Upper lobe of left lung (tissue), 6 donors: ENCODE data around the gene ARHGAP26. TPM values are rescaled to one million over a fixed set of nuclear protein-coding genes. Genes with fewer than 3 reads are reported as not detected.

Source experiments
- ATAC-seq, 2 donors: fragments of 200-7000 bp; cut with Tn5 transposase; one replicate each; pipeline ENCODE4 v1.9.1; 2022; ENCODE audit warnings: mild to moderate bottlenecking in 2 of 2, moderate library complexity in 2 of 2; ENCODE audit not compliant: low FRiP score in 2 of 2
- DNase-seq, 2 donors: peaks; one replicate each; pipeline ENCODE4 v3.0.0-alpha.2; 2019 to 2020
- H3K27ac ChIP-seq, 4 donors: fragments of 200-600 bp; sonication (generic); one replicate each; pipeline ENCODE4 v1.5.1; 2016 to 2019
- H3K27me3 ChIP-seq, 4 donors: fragments of 200-600 bp; sonication (generic); one replicate each; pipeline ENCODE4 v1.5.1; 2017 to 2019
- H3K36me3 ChIP-seq, 4 donors: fragments of 200-600 bp; sonication (generic); one replicate each; pipeline ENCODE4 v1.5.1; 2016 to 2019
- H3K4me1 ChIP-seq, 4 donors: fragments of 200-600 bp; sonication (generic); one replicate each; pipeline ENCODE4 v1.5.1; 2018 to 2019
- H3K4me3 ChIP-seq, 4 donors: fragments of 200-600 bp; sonication (generic); one replicate each; pipeline ENCODE4 v1.5.1; 2017 to 2019; ENCODE audit warnings: mild to moderate bottlenecking in 2 of 4, moderate library complexity in 1 of 4
- H3K9me3 ChIP-seq, 4 donors: fragments of 200-600 bp; sonication (generic); one replicate each; pipeline ENCODE4 v1.5.1; 2018 to 2019
- EP300 ChIP-seq, 4 donors: sonication (generic); formaldehyde crosslinking; IDR thresholded peaks; one replicate each; pipeline ENCODE4 v1.5.1; 2017; ENCODE audit warnings: antibody characterized with exemption in 4 of 4, control low read depth in 2 of 4
- POLR2A ChIP-seq, 4 donors: fragments of 450-650 bp; IDR thresholded peaks; one replicate each; pipeline ENCODE4 v1.5.1; 2016 to 2017; ENCODE audit warnings: antibody characterized with exemption in 4 of 4, mild to moderate bottlenecking in 2 of 4
- POLR2AphosphoS5 ChIP-seq, 2 donors: sonication (generic); formaldehyde crosslinking; IDR thresholded peaks; one replicate each; pipeline ENCODE4 v1.5.1; 2017; ENCODE audit warnings: antibody characterized with exemption in 2 of 2
- WGBS, 2 donors: methylation state at CpG; one replicate each; pipeline ENCODE4 v1.1.5; 2017 to 2018; 5-methylcytosine and 5-hydroxymethylcytosine counted together
- total RNA-seq, 6 donors: library from RNA; depleted of rRNA in 4 of 6; stranded (reverse); fragments of >200 nt in 4 of 6; gene quantifications; one replicate each; pipeline versions ENCODE4 v1.1.0 to v1.2.1, GENCODE V29; 2016 to 2021
- TF ChIP-seq, protein P1 (sequence below), 6 experiments: fragments of 450-650 bp in 4 of 6; fragments of 200-600 bp in 2 of 6; sonication (generic) in 2 of 6; IDR thresholded peaks; one replicate each; pipeline ENCODE4 v1.5.1; 2016 to 2019; ENCODE audit warnings: antibody characterized with exemption in 6 of 6
- donor health status: DM: no; HTN: no; CAD: no; lungs with moderate emphysema.
- donor health status: DM: no; HTN: yes; CAD: no; lungs with severe emphysema.

ARHGAP26 gene
- total RNA-seq, 6 donors from 2014 or later, result 34.9 to 90.1 (median 38.9) TPM

DNA sequence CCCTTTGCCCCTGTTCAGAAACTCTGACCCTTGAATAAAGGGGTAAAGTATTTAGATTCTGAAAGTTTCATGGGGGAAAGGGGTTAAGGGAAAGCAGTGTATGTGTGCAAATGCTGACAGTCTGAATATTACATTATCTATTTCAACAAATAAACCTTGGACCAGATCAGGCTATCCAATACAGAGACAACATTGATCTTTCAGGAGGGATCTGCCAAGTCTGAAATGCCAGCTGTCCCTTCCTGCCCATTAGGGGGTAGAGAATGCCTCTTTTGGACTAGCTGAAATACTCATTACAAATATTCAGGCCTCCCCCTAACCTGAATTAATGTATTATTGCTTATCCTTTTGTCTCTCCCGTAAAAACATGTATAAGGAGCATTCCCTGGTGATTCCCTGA is 413.8 kb downstream of the ARHGAP26 start:
- no peaks in the 10 kb centered on the region for H3K9me3 ChIP-seq
- H3K4me1 ChIP-seq, result peaks cover 20 to 43% (median 26%) of the 10 kb centered on the region in 4 donors
- no peaks in the 10 kb centered on the region for H3K27me3 ChIP-seq
- no peak for TF ChIP-seq EP300 (IDR thresholded peaks at IDR 0.05)
- TF ChIP-seq, protein P1, sequence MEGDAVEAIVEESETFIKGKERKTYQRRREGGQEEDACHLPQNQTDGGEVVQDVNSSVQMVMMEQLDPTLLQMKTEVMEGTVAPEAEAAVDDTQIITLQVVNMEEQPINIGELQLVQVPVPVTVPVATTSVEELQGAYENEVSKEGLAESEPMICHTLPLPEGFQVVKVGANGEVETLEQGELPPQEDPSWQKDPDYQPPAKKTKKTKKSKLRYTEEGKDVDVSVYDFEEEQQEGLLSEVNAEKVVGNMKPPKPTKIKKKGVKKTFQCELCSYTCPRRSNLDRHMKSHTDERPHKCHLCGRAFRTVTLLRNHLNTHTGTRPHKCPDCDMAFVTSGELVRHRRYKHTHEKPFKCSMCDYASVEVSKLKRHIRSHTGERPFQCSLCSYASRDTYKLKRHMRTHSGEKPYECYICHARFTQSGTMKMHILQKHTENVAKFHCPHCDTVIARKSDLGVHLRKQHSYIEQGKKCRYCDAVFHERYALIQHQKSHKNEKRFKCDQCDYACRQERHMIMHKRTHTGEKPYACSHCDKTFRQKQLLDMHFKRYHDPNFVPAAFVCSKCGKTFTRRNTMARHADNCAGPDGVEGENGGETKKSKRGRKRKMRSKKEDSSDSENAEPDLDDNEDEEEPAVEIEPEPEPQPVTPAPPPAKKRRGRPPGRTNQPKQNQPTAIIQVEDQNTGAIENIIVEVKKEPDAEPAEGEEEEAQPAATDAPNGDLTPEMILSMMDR (IDR thresholded peaks at IDR 0.05), result no peak
- no peak for TF ChIP-seq POLR2A (IDR thresholded peaks at IDR 0.05)
- no peak for TF ChIP-seq POLR2AphosphoS5 (IDR thresholded peaks at IDR 0.05)
- H3K4me3 ChIP-seq, result no peak overlapping the region
- no peak overlapping the region for H3K27ac ChIP-seq
- ATAC-seq (no peak), DNase-seq (no peak)
- no peaks in the 10 kb centered on the region for H3K36me3 ChIP-seq
- WGBS, 2 donors, result 94 to 100% methylated on average over 1 of the region's 1 CpG

DNA sequence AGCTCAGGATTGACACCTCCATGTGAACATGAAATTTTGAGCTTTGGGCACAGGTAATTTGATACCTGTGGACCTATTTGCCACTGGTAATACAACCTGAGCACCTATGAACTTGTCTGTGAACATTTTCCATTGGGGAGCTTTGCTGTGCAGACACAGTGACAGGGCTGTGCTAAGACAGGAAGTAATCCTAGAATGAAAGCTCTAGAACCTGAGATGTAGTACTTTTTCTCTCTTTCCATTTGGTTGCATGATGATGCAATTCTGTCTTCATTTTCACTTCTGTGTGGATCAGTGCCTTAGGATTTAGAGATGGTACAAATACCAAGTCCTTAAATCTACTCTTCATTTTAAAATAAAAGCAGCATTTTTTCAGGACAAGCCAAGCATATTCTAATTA is 416.4 kb downstream of the ARHGAP26 start:
- TF ChIP-seq POLR2AphosphoS5 (IDR thresholded peaks at IDR 0.05), result no peak
- no peak for DNase-seq
- Histone ChIP-seq H3K27ac (no peak overlapping the region), H3K36me3 (no peaks in the 10 kb centered on the region), H3K4me1 (peaks cover 10 to 23% (median 18%) of the 10 kb centered on the region in 4 donors), H3K9me3 (peaks cover 0 to 11% (median 0%) of the 10 kb centered on the region in 4 donors), H3K4me3 (no peak overlapping the region), H3K27me3 (no peaks in the 10 kb centered on the region)
- no peak for ATAC-seq

DNA sequence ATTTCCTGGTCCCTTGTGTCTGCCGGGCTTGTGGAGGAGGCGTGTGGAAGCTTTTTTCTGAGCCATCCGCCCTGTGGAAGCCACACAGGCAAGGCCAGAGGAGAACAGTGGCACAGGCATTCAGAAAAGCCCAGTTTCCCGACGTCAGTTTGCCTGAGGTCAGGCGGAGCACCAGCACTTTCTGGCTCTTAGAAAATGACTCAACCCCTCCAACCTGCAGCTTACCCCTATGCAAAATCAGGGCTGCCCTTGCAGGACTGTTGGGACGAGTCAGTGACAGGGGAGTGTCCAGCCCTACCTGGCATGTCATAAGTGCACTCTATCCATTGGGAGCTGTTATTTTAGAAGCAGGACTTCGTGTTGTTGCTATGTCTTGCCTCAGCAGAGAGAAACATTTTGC is 417.3 kb downstream of the ARHGAP26 start:
- Histone ChIP-seq H3K9me3 (peaks cover 0 to 11% (median 0%) of the 10 kb centered on the region in 4 donors), H3K4me3 (no peak overlapping the region), H3K27me3 (no peaks in the 10 kb centered on the region), H3K27ac (no peak overlapping the region), H3K36me3 (no peaks in the 10 kb centered on the region), H3K4me1 (peaks cover 9 to 14% (median 10%) of the 10 kb centered on the region in 4 donors)
- DNase-seq, result no peak
- TF ChIP-seq EP300 (IDR thresholded peaks at IDR 0.05) (no peak), POLR2AphosphoS5 (IDR thresholded peaks at IDR 0.05) (no peak), POLR2A (IDR thresholded peaks at IDR 0.05) (no peak)
- TF ChIP-seq, protein P1 (IDR thresholded peaks at IDR 0.05), result no peak
- no peak for ATAC-seq
- 72 to 91% methylated on average over 8 of the region's 8 CpGs for WGBS, 2 donors

DNA sequence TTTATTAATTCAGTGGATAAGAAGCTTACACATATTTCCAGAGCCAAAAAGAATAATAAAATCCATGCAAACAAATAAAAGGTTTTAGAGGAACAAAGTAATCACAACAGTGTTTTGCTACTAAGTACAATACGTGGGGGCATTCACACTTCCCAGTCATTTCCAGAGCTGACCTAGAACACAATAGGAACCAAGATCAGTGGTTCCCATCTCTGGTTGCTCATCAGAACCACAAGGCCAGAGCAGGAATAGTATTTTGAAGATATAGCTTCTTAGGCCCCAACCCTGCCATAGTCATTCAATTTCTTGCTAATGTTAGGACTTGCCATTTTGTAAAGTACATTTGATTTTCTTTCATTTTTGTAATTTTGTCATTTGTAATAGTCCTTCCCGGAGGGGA is 417.9 kb downstream of the ARHGAP26 start:
- no peak for ATAC-seq

DNA sequence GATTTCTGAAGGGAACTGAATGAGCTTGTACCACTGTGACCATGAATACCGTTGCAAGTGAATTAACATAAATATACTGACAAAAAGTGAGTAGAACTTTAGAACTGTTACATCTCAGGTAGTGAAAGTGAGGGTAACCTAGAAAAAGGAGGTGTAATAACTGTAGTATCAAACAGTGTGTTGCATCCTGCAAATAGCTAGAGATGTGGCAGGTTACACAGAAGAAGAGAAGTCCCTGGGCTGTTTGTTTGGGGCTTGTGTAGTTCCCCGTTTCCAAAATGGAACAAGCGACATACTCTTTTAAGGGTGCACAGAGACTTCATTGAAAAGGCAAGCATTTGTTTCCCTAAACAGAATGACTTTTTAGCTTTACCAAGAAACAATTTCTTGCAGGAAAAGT is 418.5 kb downstream of the ARHGAP26 start:
- Histone ChIP-seq H3K27ac (no peak overlapping the region), H3K4me3 (no peak overlapping the region), H3K27me3 (no peaks in the 10 kb centered on the region), H3K4me1 (peaks cover 0 to 10% (median 6%) of the 10 kb centered on the region in 4 donors), H3K36me3 (no peaks in the 10 kb centered on the region), H3K9me3 (peaks cover 0 to 11% (median 0%) of the 10 kb centered on the region in 4 donors)
- ATAC-seq (no peak), DNase-seq (no peak)
- 89 to 93% methylated on average over 3 of the region's 3 CpGs for WGBS, 2 donors
- no peak for TF ChIP-seq POLR2A (IDR thresholded peaks at IDR 0.05)
- TF ChIP-seq EP300 (IDR thresholded peaks at IDR 0.05), result no peak

More for the DNA sequence above, 417.9 kb downstream of the ARHGAP26 start:
- H3K4me1 ChIP-seq, result peaks cover 3 to 10% (median 8%) of the 10 kb centered on the region in 4 donors
- TF ChIP-seq POLR2AphosphoS5 (IDR thresholded peaks at IDR 0.05) (no peak), EP300 (IDR thresholded peaks at IDR 0.05) (no peak), POLR2A (IDR thresholded peaks at IDR 0.05) (no peak)
- TF ChIP-seq, protein P1 (IDR thresholded peaks at IDR 0.05), result no peak
- WGBS, 2 donors, result 85 to 89% methylated on average over 2 of the region's 2 CpGs
- no peak for DNase-seq
- H3K27ac ChIP-seq, result no peak overlapping the region
- no peak overlapping the region for H3K4me3 ChIP-seq
- no peaks in the 10 kb centered on the region for H3K27me3 ChIP-seq
- peaks cover 0 to 11% (median 0%) of the 10 kb centered on the region in 4 donors for H3K9me3 ChIP-seq
- H3K36me3 ChIP-seq, result no peaks in the 10 kb centered on the region

DNA sequence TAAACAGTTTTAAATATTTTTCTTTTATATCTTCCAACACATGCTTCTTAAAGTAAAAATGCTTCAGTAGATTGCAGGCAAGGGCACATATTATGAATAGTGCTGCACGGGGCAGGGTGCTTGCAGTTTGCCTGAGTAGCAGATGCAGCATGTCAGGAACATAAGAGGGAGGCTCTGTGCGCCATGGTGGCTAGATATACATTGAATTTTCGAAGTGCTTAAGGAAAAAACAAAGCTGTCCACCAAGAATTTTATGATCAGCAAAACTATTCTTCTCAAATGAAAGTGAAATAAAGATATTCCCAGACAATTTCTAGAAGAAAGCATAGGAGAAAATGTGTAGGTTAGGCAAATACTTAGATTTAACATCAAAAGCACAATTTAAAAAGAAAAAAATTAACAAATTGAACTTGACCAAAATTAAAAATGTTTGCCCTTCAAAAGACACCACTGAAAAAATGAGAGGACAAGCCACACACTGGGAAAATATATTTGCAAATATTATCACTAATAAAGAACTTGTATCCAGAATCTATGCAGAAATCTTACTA is 420.2 kb downstream of the ARHGAP26 start:
- DNase-seq (no peak), ATAC-seq (no peak)
- Histone ChIP-seq H3K27ac (no peak overlapping the region), H3K4me3 (no peak overlapping the region), H3K36me3 (no peaks in the 10 kb centered on the region), H3K27me3 (no peaks in the 10 kb centered on the region), H3K4me1 (peaks cover 10 to 13% (median 12%) of the 10 kb centered on the region in 4 donors), H3K9me3 (peaks cover 0 to 11% (median 0%) of the 10 kb centered on the region in 4 donors)
- no peak for TF ChIP-seq POLR2AphosphoS5 (IDR thresholded peaks at IDR 0.05)
- TF ChIP-seq EP300 (IDR thresholded peaks at IDR 0.05), result no peak
- TF ChIP-seq, protein P1 (IDR thresholded peaks at IDR 0.05), result no peak
- TF ChIP-seq POLR2A (IDR thresholded peaks at IDR 0.05), result no peak
- WGBS, 2 donors, result 91 to 95% methylated on average over 3 of the region's 3 CpGs
